ENCODE results near the gene C12orf42.

DNA sequence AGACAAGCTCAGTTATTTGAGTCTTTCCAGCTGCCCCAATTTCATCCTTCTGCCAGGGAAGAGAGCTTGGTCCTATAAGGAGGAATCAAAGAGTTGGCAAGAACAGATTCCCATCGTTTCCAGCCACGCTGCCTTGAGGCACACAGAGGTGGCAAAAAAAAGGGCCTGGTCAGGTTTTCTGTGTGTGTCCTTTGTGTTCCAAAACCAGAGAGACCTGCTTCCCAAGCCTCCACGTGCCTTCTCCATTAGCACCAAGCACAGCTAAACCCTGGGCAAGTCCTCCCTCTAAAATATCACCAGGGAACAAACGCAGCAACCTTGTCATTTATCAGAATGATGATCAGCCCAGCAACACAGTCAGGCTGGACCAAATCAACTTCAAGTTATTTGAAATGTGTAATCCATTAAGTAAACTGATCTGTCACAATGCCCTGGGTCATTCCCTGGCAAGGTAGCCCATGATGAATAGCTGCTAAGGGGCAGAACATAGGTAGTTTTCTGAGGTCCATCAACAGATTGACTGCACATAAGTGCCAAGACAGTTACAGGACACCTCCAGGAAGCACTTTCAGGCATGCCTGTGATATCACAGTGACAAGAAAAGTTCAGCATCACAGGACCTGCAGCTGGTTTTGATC is 28.6 kb upstream of the C12orf42 start:
- TF ChIP-seq, protein P1, sequence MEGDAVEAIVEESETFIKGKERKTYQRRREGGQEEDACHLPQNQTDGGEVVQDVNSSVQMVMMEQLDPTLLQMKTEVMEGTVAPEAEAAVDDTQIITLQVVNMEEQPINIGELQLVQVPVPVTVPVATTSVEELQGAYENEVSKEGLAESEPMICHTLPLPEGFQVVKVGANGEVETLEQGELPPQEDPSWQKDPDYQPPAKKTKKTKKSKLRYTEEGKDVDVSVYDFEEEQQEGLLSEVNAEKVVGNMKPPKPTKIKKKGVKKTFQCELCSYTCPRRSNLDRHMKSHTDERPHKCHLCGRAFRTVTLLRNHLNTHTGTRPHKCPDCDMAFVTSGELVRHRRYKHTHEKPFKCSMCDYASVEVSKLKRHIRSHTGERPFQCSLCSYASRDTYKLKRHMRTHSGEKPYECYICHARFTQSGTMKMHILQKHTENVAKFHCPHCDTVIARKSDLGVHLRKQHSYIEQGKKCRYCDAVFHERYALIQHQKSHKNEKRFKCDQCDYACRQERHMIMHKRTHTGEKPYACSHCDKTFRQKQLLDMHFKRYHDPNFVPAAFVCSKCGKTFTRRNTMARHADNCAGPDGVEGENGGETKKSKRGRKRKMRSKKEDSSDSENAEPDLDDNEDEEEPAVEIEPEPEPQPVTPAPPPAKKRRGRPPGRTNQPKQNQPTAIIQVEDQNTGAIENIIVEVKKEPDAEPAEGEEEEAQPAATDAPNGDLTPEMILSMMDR (IDR thresholded peaks at IDR 0.05 in 2 of 3, conservative IDR thresholded peaks at IDR 0.05 in 1 of 3; ENCODE audit: borderline replicate concordance in 1 of 3, insufficient read depth in 1 of 3, low read depth in 2 of 3, low read length in 2 of 3) = no peak
- TF ChIP-seq EGR1 (IDR thresholded peaks at IDR 0.05; ENCODE audit: low read depth) = no peak
- TF ChIP-seq POLR2A (IDR thresholded peaks at IDR 0.05; ENCODE audit: borderline replicate concordance, extremely low read depth, insufficient read depth, insufficient read length) = no peak
- TF ChIP-seq, protein P2, sequence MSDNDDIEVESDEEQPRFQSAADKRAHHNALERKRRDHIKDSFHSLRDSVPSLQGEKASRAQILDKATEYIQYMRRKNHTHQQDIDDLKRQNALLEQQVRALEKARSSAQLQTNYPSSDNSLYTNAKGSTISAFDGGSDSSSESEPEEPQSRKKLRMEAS (IDR thresholded peaks at IDR 0.05) = no peak
- TF ChIP-seq EZH2 (IDR thresholded peaks at IDR 0.05) = no peak
- TF ChIP-seq ZFX (IDR thresholded peaks at IDR 0.05) = no peak
- no peak for TF ChIP-seq RAD21 (IDR thresholded peaks at IDR 0.05; ENCODE audit: low read depth)
- TF ChIP-seq YY1 (IDR thresholded peaks at IDR 0.05; ENCODE audit: extremely low read depth, insufficient replicate concordance, low read depth, low read length) = no peak
- TF ChIP-seq ZNF274 (IDR thresholded peaks at IDR 0.05; ENCODE audit: low read depth, low read length) = no peak

All from HCT116 (cell line).